ENCODE measurements around the gene DHRS12. TPM values are rescaled to one million over a fixed set of nuclear protein-coding genes. Genes with fewer than 3 reads are reported as not detected.

DHRS12 gene
- total RNA-seq, 1 donor from 2014 or later: 2.4 TPM

DNA sequence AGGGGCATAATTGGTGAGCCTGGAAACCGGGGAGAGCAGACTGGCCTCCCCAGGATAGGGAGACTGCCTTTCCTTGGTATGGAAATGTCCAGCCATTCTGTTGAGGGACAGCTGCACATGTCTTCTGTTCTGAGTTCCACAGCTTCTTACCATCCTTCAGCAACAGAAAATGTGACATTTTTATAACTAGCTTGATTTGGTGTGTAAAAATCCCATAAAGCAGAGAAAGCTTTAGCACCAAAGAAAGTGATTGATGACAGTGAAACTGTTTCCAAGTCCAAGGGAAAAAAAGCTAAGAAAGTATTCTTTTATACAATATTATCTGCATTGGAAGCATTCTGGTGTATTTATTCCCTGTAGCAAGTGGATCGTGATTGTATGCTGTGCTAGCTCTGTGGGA lies 61.9 kb downstream of the DHRS12 start:
- TF ChIP-seq, protein P1, sequence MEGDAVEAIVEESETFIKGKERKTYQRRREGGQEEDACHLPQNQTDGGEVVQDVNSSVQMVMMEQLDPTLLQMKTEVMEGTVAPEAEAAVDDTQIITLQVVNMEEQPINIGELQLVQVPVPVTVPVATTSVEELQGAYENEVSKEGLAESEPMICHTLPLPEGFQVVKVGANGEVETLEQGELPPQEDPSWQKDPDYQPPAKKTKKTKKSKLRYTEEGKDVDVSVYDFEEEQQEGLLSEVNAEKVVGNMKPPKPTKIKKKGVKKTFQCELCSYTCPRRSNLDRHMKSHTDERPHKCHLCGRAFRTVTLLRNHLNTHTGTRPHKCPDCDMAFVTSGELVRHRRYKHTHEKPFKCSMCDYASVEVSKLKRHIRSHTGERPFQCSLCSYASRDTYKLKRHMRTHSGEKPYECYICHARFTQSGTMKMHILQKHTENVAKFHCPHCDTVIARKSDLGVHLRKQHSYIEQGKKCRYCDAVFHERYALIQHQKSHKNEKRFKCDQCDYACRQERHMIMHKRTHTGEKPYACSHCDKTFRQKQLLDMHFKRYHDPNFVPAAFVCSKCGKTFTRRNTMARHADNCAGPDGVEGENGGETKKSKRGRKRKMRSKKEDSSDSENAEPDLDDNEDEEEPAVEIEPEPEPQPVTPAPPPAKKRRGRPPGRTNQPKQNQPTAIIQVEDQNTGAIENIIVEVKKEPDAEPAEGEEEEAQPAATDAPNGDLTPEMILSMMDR (conservative IDR thresholded peaks at IDR 0.05; ENCODE audit: low read depth, low read length): no peak
- no peak for DNase-seq (ENCODE audit: low read depth)
- no peak overlapping the region for H3K4me3 ChIP-seq (ENCODE audit: low read depth, low read length)

DNA sequence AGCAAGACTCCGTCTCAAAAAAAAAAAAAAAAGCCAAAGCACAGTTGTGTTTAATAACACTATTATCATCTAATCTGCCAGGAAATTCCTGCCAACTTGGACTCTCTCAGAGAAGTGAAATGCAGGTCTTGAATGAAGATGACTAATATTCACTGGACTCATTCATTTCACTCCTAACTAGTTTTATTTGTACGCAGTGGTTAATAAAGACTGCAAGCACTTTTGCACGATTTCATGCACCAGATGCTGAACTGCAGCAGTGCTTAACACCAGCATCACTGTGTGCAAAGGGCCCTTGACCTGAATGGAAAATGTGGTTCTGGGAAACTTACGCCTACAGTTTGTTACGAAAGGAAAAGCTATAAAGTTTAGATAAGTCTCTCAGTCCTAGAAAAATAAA lies 63.3 kb downstream of the DHRS12 start:
- no peak overlapping the region for H3K4me3 ChIP-seq (ENCODE audit: low read depth, low read length)
- DNase-seq (ENCODE audit: low read depth): no peak
- TF ChIP-seq, protein P1 (conservative IDR thresholded peaks at IDR 0.05; ENCODE audit: low read depth, low read length): no peak

DNA sequence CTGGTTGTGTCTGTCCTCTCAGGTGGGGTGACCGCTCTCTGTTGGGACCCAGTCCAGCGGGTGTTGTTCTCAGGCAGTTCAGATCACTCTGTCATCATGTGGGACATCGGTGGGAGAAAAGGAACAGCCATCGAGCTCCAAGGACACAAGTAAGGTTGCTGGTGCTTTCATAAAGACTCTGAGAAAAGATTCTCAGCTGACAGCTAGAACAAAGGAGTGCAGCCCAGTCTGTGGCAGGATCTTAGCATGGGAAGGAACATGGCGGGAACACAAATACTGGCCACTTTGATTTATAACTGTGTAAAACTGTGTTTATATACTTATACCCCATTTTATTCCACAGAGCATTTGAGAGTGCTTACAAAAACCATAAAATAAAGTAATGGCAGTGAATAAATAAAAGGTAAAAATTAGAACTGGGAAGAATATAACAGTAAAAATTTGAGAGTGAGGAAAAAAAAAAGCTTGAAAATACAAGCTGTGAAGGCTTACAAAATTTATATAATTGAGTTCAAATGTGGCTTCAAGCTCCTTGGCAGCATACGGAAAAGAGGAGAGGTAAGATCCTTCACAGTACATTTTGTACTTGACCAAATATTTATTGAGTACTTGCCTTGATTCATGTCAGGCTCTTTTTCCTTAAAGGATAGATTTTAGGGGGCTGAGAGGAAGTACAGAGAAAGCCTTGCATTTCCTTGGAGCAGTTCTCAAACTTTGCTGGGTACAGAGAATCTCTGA lies 64.8 kb downstream of the DHRS12 start:
- no peak for DNase-seq (ENCODE audit: low read depth)
- TF ChIP-seq, protein P1 (conservative IDR thresholded peaks at IDR 0.05; ENCODE audit: low read depth, low read length): no peak

GRCh38 chr13:51738226-51738905 lies 65.6 kb downstream of the DHRS12 start:
- no peak overlapping the region for H3K4me3 ChIP-seq (ENCODE audit: low read depth, low read length)
- TF ChIP-seq, protein P1 (conservative IDR thresholded peaks at IDR 0.05; ENCODE audit: low read depth, low read length): no peak
- DNase-seq (ENCODE audit: low read depth): no peak

More for the DNA sequence above, 64.8 kb downstream of the DHRS12 start:
- H3K4me3 ChIP-seq (ENCODE audit: low read depth, low read length): no peak overlapping the region

DNA sequence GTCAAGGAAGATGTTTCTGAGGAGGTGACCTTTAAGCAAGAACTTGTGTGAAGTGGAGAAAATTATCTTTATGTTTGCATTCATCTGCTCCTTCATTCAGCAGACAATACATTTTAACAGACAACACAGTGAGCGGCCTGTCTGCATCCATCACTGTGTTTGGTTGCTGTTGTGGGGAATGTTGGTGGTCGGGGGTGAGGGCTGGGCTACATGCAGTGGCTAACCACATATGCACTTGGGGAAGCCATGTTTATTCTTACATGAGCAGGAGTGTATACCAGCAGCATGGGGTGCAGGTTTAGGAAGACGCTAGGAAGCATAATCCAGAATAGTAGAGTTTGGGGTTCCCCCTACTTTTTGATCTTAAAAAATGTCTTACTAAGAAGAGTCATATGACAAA lies 66.4 kb downstream of the DHRS12 start:
- TF ChIP-seq, protein P1 (conservative IDR thresholded peaks at IDR 0.05; ENCODE audit: low read depth, low read length): no peak
- H3K4me3 ChIP-seq (ENCODE audit: low read depth, low read length): no peak overlapping the region
- DNase-seq (ENCODE audit: low read depth): no peak

- H3K4me3 ChIP-seq (ENCODE audit: low read depth, low read length): no peak overlapping the region
- DNase-seq (ENCODE audit: low read depth): no peak
- TF ChIP-seq, protein P1 (conservative IDR thresholded peaks at IDR 0.05; ENCODE audit: low read depth, low read length): no peak
Observed at GRCh38 chr13:51734786-51735185, 69.2 kb downstream of the DHRS12 start.
